Mucosa of gallbladder (tissue), 1 donor: ENCODE measurements around the gene OPTC. TPM values are rescaled to one million over a fixed set of nuclear protein-coding genes. Genes with fewer than 3 reads are reported as not detected.

Experiments used
- DNase-seq: peaks from one replicate; pipeline ENCODE4 v3.0.0-alpha.2; 2020; ENCODE audit warnings: low spot score
- total RNA-seq: library from RNA; stranded (reverse); gene quantifications from one replicate; pipeline ENCODE4 v1.2.1, GENCODE V29; 2021
- donor health status: DM: no; HTN: no; CAD: no.

Gene OPTC
- total RNA-seq, 1 donor from 2014 or later: not detected

DNA sequence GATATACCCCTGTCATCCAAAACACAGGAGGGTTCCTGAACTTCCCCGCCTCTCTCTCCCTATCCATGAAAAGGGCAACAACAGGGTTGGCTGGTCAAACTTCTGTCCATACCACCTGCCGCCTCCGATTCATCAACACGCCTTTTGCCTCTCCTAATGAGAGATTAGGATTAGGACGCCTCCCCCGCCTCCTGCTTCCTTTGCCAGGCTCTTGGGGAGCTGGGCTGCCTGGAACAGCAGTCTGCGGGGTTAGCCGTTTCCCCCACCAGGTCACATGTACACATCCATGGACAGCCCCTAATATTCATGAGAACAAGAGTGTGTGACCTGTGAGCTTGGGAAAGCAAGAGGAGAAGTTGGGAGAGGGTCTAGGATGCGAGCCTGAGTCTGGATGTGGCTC, 2.3 kb upstream of the OPTC start:
- DNase-seq: no peak

DNA sequence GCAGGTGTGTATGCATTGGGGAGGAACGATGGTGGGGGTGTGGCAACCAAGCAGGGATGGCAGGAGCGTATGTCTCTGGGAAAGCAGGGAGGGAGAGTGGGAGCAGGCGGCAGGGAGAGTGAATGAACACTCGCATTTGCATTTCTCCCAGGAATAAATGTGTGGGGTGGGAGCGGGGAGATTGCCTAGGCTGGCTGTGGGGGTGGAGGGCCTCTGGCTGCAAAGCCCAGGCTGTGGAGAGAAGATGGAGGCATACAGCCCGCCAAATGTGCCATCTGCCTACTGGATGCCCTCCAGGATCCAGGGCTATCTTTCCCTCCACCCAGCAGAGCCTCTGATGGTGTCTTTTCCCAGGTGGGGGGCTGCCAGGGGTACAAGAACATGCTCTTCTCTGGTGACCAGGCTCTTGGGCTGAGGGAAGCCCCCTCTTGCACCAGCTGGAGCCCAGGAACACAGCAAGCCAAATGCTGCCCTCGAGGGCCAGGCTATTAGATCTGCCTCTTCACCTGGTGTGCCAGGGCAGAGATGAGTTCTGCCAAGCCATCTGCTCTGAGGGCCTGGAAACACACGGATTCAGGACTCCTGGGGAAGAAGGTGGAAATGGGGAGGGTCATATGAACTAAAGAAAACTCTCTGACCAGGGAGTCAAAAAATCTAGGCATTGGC, 1.7 kb upstream of the OPTC start:
- DNase-seq: no peak

DNA sequence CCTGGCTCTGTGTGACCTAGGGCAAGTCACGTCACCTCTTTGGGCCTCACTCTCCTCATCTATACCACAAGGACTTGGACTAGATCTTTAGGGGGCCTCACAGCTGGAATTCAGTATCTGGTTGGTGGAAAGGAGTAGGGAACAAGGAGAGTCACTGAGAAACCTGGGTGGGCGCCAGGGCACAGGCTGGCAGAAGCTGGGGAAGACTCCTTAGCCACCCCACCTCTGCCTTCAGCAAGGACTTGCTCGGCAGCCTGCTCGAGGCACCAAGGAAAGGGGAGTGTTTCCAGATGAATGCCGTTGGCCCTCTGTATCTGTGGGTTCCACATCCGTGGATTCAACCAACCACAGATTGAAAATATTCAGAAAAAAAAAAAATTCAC, 1.2 kb upstream of the OPTC start:
- DNase-seq: no peak

DNA sequence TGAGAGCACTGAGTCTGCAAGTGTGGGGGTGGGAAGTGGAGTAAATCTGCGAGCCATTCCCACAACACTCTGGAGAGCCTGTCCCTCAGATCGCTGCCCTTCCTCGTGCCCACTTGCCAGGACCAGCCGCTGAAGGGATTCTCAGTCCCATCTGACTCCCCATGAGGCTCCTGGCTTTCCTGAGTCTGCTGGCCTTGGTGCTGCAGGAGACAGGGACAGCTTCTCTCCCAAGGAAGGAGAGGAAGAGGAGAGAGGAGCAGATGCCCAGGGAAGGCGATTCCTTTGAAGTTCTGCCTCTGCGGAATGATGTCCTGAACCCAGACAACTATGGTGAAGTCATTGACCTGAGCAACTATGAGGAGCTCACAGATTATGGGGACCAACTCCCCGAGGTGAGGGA, 1.9 kb downstream of the OPTC start:
- no peak for DNase-seq

DNA sequence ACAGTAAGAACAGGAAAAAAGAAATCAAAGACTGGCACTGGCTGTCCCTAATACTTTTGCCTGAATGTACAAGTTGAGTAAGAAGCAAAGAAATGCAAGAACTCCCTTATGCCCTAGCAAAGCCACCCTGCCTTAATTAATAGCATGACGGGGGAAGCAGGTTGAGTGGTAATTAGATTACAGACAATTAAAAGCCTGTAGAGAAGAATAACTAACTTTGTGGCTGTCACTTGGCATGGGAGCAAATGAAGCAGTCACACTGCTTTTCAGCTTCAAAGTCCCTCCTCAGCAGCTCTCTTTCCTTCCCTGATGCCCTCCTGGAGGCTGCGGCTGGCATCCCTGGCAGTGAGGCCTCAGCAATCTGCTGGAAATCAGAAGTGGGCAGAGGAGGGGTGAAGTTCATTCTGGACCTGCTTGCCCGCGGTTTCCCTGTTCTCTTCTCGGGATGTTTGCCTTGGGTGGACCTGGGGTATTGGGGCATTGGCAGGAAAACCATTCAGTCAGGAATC, 3.4 kb downstream of the OPTC start:
- no peak for DNase-seq

DNA sequence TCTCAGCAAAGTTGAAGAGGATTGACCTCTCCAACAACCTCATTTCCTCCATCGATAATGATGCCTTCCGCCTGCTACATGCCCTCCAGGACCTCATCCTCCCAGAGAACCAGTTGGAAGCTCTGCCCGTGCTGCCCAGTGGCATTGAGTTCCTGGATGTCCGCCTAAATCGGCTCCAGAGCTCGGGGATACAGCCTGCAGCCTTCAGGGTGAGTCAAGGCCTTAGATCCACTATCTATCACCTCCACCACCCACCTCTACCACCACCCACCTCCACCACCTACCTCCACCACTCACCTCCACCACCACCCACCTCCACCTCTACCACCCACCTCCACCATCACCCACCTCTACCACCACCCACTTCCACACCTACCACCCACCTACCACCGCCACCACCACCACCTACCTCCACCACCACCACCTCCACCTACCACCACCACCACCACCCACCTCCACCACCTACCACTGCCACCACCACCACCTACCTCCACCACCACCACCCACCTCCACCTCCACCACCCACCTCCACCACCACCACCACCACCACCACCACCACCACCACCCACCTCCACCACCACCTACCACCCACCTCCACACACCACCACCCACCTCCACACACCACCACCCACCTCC, 5.8 kb downstream of the OPTC start:
- no peak for DNase-seq

DNA sequence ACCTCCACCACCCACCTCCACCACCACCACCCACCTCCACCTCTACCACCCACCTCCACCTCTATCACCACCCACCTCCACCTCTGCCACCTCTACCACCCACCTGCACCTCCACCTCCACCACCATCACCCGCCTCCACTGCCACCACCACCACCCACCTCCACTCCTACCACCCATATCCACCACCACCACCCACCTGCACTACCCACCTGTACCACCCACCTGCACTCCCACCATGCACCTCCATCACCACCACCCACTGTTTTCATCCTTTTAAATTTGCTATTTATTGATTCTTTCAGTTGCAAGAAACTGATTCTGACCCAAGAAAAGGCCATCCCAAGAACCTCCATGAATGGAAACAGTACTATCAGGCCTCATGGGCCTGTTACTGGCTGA, 6.3 kb downstream of the OPTC start:
- DNase-seq: no peak

DNA sequence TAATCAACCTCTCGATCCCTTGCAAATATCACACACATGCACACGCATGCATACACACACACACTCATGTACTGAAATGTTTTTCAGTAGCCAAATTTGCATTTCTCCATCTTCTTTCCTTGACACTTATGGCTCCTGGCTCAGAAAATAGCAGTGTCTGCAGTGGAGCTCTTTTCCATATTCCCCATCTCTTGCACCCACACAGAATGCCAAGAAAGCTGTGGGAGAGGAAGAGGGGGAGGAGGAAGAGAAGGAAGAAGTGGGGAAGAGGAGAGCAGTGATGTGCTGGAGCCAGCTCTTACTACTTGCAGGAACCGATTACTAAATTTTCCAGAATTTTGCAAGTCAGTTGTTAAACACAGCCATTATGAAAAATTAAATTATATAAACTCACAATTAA, 9.9 kb downstream of the OPTC start:
- no peak for DNase-seq

DNA sequence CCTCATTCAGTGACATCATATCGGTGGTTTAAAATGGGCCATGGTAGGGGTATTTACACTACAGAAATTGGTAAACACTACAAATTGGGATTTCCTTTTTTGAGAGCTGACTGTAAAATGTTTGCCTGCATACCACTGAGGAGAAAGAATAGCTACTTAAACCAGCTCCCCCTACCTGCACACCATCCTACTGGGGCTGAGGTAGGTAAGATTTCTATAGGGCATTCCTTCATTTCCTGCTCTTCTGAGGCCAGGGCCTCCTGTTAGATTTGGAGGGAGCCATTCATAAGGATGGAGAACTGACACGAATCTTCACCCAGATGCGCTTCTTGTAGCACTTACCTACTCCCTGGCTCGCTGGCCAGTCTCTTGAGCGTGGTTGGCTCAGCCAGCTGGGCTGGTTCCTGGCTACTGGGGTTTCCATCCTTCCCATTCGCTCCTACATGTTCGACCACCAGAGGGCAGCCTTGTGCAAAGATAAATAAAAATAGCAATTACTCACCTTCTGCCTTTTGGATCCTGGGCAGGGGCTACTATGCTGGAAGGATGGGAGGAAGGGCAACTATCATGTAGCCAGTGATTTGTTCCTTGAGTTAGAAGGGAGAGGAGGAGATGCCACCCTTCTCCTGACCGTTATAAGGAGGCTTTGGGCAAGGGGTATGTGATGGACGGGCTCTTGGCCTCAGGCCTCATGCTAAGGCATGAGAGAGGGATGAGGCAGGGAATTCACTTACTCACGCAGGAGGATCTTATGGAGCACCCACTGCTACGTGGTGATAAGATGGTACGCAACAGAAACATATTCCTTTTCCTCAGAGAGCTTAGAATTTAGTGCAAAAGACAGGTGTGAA, 10.7 kb downstream of the OPTC start:
- peak; percentile 87 for DNase-seq

DNA sequence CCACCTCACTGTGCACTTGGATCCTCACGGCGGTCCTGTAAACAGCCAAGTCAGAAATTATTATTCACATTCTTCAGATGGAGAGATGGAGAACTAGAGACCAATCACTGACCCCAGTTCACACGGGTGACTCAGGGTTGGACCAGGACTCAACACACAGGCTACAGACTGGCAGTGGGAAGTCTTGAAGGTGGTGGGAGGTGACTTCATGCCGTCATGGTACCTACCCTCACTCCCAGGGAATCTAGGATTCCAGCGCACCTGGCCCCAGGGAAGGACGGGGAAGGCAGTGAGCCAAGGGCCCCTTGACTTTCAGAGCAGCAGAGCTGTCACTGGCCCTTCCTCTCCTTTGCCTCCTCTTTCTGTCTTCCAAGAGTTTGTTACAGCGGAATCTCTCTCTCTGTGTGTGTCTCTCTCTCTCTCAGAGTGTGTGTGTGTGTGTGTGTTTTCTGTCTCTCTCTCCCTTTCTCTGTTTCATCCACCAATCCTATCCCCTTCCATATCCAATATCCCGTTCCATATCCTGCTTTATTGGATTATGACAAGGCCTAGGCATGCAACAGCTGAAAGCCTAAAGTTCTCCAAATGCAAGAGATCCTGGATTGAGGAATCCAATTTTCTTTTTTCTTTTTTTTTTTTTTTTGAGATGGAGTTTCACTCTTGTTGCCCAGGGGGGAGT, 11.7 kb downstream of the OPTC start:
- no peak for DNase-seq

DNA sequence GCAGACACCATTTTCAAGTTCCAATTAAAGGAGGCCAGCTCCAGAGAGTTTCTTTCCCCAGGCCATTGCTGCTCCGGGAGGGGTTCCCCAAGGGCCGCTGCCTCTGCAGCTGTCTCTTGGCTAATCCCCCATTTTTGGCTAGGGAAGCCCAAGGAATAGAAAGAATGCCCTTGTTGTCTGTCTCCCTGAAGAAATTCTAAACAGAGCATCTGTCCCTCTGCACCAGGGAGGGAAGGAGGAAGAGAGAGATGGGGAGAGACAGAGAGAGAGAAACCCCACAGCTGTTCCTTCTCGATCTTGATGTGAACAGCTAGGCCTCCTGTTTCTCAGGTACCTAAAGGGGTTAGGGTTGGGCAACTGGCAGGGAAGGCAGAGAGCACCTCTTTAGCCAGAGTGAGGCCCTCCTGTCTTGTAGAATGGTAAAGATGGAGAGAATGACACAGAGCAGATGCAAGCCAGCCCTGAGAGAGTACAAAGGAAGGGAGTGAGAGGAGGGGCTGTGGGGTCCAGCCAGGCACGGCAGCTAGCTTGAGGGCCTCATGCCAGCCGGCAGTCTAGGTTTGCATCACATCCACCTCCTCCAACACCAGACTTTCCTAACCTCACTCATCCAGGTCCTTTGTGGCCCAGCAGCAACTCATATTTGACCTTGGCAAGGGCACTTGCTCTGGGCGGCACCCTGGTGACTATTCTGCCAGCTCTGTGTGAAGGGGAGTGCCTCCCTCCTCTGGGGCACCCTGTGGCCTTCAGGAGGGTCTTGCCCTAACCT, 13.1 kb downstream of the OPTC start:
- DNase-seq: no peak

DNA sequence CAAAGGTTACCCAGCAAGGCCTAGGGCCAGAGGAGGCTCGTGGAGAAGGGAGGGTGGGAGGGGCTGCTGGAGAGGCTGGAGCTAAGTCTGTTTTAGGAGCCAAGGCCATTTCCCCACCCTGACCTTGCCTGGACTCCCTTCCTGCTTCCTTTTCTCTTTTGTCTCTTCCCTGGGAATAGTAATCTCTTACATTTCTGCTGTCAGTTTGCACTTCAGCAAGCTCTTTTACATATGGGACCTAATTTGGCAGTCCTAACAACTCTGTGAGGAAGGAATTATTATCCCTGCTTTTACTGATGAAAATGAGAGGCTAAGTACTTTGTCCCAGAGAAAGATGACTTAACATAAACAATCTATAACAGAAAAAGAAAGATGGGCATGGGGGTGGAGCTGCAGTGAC, 13.8 kb downstream of the OPTC start:
- no peak for DNase-seq

DNA sequence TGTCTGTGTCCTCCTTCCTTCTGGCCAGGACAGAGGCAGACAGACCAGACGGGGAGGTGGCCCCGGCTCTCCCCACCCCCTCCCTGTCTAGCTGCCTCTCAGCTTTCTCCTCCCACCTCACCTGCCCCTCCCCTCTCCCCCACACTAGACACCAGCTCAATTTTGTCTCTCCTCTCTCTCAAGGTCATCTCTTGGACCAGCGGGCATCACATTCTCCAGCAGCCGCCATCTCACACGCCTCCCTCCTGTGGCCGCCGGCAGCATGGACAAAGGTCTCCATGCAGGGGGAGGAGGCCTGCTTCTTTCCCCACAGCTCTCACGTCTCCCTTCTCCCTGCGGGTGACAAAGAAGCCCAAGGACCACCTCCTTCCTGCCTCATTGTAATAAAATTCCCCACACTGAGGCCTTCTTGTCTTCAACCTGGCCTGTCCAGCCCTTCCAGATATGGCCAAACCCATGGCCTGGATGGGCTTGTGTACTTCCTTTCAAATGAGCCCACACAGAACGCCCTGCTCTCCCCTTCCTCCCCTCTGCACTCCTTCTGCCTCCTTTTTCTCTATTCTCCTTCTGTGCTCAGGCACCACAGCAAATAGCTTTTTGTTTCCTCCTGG, 14.6 kb downstream of the OPTC start:
- no peak for DNase-seq

DNA sequence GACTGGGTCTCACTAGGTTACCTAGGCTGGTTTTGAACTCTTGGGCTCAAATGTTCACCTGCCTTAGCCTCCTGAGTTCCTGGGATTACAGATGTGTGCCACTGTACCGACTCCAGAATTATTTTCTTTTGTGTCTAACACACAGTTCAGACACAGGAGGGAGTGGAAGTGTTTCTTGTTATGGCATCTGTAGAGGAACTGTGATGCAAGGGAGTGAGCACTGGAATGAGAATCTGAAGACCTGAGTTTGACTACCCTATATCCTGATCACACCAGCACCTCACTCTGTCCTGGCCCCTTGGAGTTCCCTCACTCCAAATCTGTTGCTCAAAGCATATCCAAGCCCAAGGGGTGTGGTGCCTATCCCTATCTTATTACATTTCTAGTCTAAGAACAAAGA, 15.2 kb downstream of the OPTC start:
- no peak for DNase-seq

DNA sequence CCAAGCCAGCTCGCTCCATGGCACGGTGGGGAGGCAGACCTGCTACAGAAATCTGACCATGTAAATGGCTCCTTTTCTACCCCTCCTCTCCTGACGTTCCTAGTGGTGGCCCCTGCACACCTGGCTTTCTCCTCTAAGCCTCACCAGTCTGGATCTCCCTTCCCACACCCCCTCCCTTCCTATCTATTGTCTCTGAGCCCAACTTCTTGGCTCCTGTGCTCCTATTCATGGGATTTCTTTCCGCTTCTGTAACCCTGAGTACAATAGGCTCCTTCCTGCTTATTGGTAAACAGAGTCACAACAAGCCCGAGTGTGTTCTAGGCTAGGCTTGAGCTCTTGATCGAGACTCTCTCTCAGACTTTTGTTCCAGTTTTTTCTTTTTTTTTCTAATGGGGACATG, 17.6 kb downstream of the OPTC start:
- DNase-seq: no peak

DNA sequence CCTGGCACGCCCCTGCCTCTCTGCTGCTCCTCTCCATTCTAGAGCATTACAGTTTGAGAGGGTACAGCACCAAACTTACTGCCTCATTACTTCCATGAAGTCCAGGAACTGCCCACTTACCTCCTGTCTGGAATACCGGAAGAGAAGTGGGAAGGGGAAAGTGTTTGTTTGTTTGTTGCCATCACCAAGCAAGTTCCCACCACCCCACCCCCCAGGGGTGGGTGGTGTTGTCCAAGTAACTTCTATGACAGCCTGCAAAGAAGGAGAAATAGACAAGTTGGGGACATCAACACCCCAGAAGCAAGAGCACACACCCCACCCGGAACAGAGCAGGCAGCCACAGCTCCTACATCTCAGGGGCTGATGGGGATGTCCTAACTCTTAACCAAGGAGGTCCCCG, 18.0 kb downstream of the OPTC start:
- DNase-seq: no peak

DNA sequence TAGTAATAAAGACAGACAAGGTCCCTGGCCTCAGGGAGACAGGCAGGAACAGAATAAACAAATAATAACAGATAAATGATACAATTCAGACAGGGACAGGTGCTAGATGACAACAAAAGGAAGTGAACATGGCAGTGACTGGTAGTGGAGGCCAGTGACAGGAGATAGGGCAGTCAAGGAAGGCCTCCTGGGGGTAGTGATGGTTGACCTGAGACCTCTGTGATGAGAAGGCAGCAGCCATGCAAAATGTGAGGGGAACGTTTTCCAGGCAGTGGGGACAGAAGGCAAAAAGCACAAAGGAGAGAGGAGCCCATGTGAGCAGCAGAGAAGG, 18.5 kb downstream of the OPTC start:
- no peak for DNase-seq

DNA sequence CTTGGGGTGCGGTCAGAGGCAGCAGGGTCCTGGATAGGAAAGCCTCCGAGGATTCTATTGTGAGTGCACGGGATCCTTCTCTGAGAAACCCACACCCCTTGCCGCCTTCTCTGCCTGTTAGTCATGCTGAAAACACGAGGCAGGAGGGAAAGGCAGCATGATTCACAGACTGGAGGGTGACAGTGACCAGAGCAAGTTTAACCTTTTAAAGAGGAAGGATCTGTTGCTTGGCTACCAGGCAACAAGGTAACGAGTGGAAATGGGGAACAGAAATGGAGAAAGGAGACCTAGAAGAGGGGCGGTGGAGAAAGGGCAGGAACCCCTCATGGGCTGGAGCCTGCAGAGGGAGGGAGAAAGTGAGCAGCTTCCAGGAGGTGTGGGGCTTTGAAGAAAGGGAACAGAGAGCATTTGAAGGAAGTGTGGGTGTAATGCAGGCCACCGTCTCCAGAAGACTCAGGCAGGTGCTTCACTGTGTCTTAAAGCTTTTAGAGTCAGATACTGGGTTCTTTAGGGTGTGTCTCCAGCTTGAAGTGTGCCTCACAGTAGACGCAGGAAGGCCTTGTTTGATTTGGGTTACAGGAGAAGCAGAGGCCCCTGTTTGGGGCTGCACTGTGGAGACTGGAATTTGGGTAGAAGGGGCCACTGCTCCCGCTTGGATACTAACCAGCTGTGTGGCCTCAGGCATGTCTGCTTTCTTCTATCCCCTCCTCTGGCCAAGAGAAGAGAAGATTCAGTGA, 19.1 kb downstream of the OPTC start:
- DNase-seq: peak; percentile 74

DNA sequence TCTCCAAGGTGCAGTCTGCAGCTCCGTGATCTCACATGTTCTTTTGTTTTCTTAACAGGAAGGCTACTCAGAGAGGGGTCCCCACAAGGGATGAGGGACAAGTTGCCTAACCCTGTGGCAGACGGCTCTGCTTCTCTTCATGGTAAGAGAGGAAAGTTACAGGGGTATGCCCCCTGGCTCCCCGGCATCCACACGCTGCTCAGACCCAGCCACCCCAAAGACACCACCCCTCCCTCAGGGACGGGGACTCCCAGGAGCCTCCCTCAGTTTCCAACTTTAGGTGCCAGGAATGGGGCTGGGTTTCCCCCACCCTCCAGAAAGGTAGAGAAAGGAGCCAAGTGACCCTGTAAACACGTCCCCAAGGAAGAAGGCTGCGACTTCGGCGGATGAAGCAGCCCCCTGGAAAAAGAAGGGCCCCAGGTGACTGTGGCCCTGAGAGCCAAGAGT, 19.7 kb downstream of the OPTC start:
- DNase-seq: no peak

DNA sequence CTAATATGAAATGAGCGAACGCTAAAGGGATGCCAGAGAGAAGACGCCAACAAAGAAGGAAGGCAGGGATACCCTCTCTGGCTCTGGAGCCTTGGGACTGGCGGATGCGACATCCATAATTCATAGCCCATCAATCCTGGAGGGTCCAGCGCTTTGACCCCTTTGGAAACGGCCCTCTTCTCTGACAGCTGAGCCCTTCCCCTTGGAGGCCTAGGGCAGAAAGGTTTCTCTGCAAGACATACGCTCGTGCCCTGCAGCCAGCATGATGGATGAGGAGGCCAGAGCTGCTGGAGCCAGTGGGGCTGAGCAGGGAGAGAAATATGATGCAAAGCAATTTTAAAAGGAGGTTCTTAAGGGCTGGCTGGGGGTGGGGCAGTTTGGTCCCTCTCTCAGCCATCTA, 22.2 kb downstream of the OPTC start:
- no peak for DNase-seq
